HG03108 (cell line): ENCODE results near the gene PLD4.
"Not testable (repeated sequence)": the region's sequence is repeated elsewhere in the genome, so short reads cannot be mapped to it uniquely, and the experiment has no call there.

Experiments
- ATAC-seq: cut with Tn5 transposase; IDR thresholded peaks from one replicate; pipeline ENCODE4 v1.9.1; 2021; ENCODE audit warnings: moderate library complexity; ENCODE audit not compliant: unreplicated experiment

Gene PLD4

GRCh38 chr14:104898195-104898558, 26.5 kb upstream of the PLD4 start:
- no peak for ATAC-seq

- no peak for ATAC-seq
These were observed 25.7 kb upstream of the PLD4 start for GRCh38 chr14:104898870-104899510.

- no peak for ATAC-seq
These were observed 24.9 kb upstream of the PLD4 start for GRCh38 chr14:104899781-104900180.

GRCh38 chr14:104900639-104901512, 23.8 kb upstream of the PLD4 start:
- ATAC-seq = no peak

- no peak for ATAC-seq
These were observed 20.7 kb upstream of the PLD4 start for GRCh38 chr14:104903990-104904389.

- ATAC-seq = not testable (repeated sequence)
These were observed 19.8 kb upstream of the PLD4 start for GRCh38 chr14:104904650-104905578.

GRCh38 chr14:104905579-104905933, 19.1 kb upstream of the PLD4 start:
- not testable (repeated sequence) for ATAC-seq

GRCh38 chr14:104908303-104908702, 16.4 kb upstream of the PLD4 start:
- ATAC-seq = no peak

GRCh38 chr14:104912053-104912452, 12.6 kb upstream of the PLD4 start:
- ATAC-seq = no peak

- no peak for ATAC-seq
These were observed 11.2 kb upstream of the PLD4 start for GRCh38 chr14:104913435-104913834.

- ATAC-seq = no peak
These were observed 7.6 kb upstream of the PLD4 start for GRCh38 chr14:104917116-104917515.

GRCh38 chr14:104917993-104918392, 6.7 kb upstream of the PLD4 start:
- ATAC-seq = no peak

GRCh38 chr14:104919152-104919992, 5.3 kb upstream of the PLD4 start:
- ATAC-seq = not testable (repeated sequence)

- no peak for ATAC-seq
These were observed 4.7 kb upstream of the PLD4 start for GRCh38 chr14:104919993-104920315.

- no peak for ATAC-seq
These were observed 849 bp upstream of the PLD4 start for GRCh38 chr14:104923640-104924420.

- no peak for ATAC-seq
These were observed 655 bp downstream of the PLD4 start for GRCh38 chr14:104925214-104925854.

- no peak for ATAC-seq
These were observed 1.4 kb downstream of the PLD4 start for GRCh38 chr14:104925855-104926609.

- ATAC-seq = peak; percentile 82
These were observed 2.1 kb downstream of the PLD4 start for GRCh38 chr14:104926619-104927431.
